Adrenal gland (tissue), 12 donors: ENCODE data around the gene TRMT1. TPM values are rescaled to one million over a fixed set of nuclear protein-coding genes. Genes with fewer than 3 reads are reported as not detected.
A peak's percentile ranks its signal among the peaks of the same experiment; 100 is the strongest.

ENCODE experiments used
- DNase-seq, 7 donors: peaks; one replicate each; pipeline ENCODE4 v3.0.0-alpha.2; 2019 to 2020
- H3K27ac ChIP-seq, 5 donors: fragments of 200-600 bp; sonication (generic) in 4 of 5; 1 replicate in 3 of 5; 2 replicates in 2 of 5; pipeline versions ENCODE4 v1.5.1 to v1.8.0; 2016 to 2020; ENCODE audit warnings: mild to moderate bottlenecking in 1 of 5
- H3K27me3 ChIP-seq: fragments of 200-600 bp; 2 replicates; pipeline ENCODE4 v1.8.0; 2021
- H3K36me3 ChIP-seq, 2 donors: fragments of 200-600 bp; replicated peaks in 1 of 2; 1 replicate in 1 of 2; 2 replicates in 1 of 2; pipeline versions ENCODE4 v1.5.1 to v1.8.0; 2018 to 2022
- H3K4me1 ChIP-seq, 2 donors: fragments of 200-600 bp; replicated peaks in 1 of 2; 1 replicate in 1 of 2; 2 replicates in 1 of 2; pipeline versions ENCODE4 v1.5.1 to v1.8.0; 2018 to 2021
- H3K4me3 ChIP-seq, 4 donors: fragments of 200-600 bp; sonication (generic) in 3 of 4; one replicate each; pipeline ENCODE4 v1.5.1; 2016 to 2018
- H3K9me3 ChIP-seq, 3 donors: fragments of 200-600 bp; sonication (generic) in 1 of 3; replicated peaks in 1 of 3; 1 replicate in 2 of 3; 2 replicates in 1 of 3; pipeline versions ENCODE4 v1.5.1 to v1.8.0; 2016 to 2021
- CTCF ChIP-seq, 6 experiments: fragments of 450-650 bp in 4 of 6; fragments of 200-600 bp in 2 of 6; sonication (generic) in 1 of 6; IDR thresholded peaks; 1 replicate in 5 of 6; 2 replicates in 1 of 6; pipeline versions ENCODE4 v1.5.1 to v1.8.0; 2016 to 2021; ENCODE audit warnings: antibody characterized with exemption in 6 of 6, mild to moderate bottlenecking in 2 of 6, moderate library complexity in 1 of 6
- POLR2A ChIP-seq, 2 donors: fragments of 450-650 bp; IDR thresholded peaks; one replicate each; pipeline ENCODE4 v1.6.1; 2017; ENCODE audit warnings: antibody characterized with exemption in 2 of 2, mild to moderate bottlenecking in 2 of 2, moderate library complexity in 1 of 2
- WGBS, 4 donors: extraction: QIAGEN DNeasy Blood & Tissue Kit in 2 of 4; methylation state at CpG; one replicate each; pipeline versions ENCODE4 v1.1.5 to v1.1.7; 2013 to 2017; 5-methylcytosine and 5-hydroxymethylcytosine counted together
- intact Hi-C, 2 donors: fragments of 100-400 bp; cut with DNase I; formaldehyde crosslinking; loops; one replicate each; pipeline versions ENCODE4 v1.14.1 to v1.15.0; 2022 to 2023
- polyA plus RNA-seq, 3 donors: library from polyadenylated mRNA; stranded (reverse); fragments of 200-250 nt in 2 of 3; fragments of 350-450 nt in 1 of 3; fragmentation: Illumina TruSeq in 1 of 3; extraction: RNeasy Lipid Tissue Mini Kit (QIAGEN cat#74804) in 1 of 3; gene quantifications; one replicate each; pipeline ENCODE4 v1.2.3, GENCODE V29; 2013 to 2014
- total RNA-seq, 9 donors: library from RNA; depleted of rRNA in 4 of 9; stranded (reverse); fragments of >200 nt in 4 of 9; fragments of 120-200 nt in 1 of 9; fragmentation: NEBNext Ultra II Directional in 1 of 9; extraction: Animal tissue kit (Norgen Biotek cat#: 25700) in 1 of 9; gene quantifications; one replicate each; pipeline versions ENCODE4 v1.1.0 to v1.2.4, GENCODE V29; 2013 to 2023
- donor health status: healthy with polysubstance abuse.
- donor health status: Bipolar disorder and iron deficiency.
- donor health status: DM: yes; HTN: yes; CAD: no.
- donor health status: DM: no; HTN: no; CAD: no.
- donor health status: DM: no; HTN: no; CAD: no.
- donor health status: DM: yes; HTN: yes; CAD: no.

The TRMT1 gene
- total and polyA plus RNA-seq, 12 donors: 13.4 to 229 (median 35.4) TPM

GRCh38 chr19:13089139-13089856 lies 27.2 kb downstream of the TRMT1 start:
- Histone ChIP-seq H3K36me3 (no peaks in the 10 kb centered on the region), H3K27me3 (no peaks in the 10 kb centered on the region), H3K9me3 (no peaks in the 10 kb centered on the region), H3K4me3 (no peak overlapping the region), H3K27ac (peak overlapping the region in 1 of 5 donors; percentile 12), H3K4me1 (peaks cover 0 to 4% of the 10 kb centered on the region in 2 donors)
- DNase-seq: no peak
- intact Hi-C loops: no loop called here
- WGBS, 4 donors: 88 to 94% (median 89%) methylated on average over 3 to 5 of the region's 5 CpGs
- TF ChIP-seq CTCF (IDR thresholded peaks at IDR 0.05) (peak in 1 of 6 experiments; percentile 20), POLR2A (IDR thresholded peaks at IDR 0.05) (no peak)

- 74 to 94% (median 79%) methylated on average over 23 to 37 of the region's 37 CpGs for WGBS, 4 donors
- no peaks in the 10 kb centered on the region for H3K27me3 ChIP-seq
- intact Hi-C loops: no loop called here
- no peaks in the 10 kb centered on the region for H3K36me3 ChIP-seq
- DNase-seq: no peak
- H3K4me1 ChIP-seq: peaks cover 0 to 4% of the 10 kb centered on the region in 2 donors
- TF ChIP-seq POLR2A (IDR thresholded peaks at IDR 0.05): no peak
- no peak for TF ChIP-seq CTCF (IDR thresholded peaks at IDR 0.05)
- no peak overlapping the region for H3K4me3 ChIP-seq
- no peaks in the 10 kb centered on the region for H3K9me3 ChIP-seq
- no peak overlapping the region for H3K27ac ChIP-seq
Observed at GRCh38 chr19:13087795-13088537, 28.6 kb downstream of the TRMT1 start.

- DNase-seq: no peak
- TF ChIP-seq POLR2A (IDR thresholded peaks at IDR 0.05) (no peak), CTCF (IDR thresholded peaks at IDR 0.05) (no peak)
- H3K27ac ChIP-seq: no peak overlapping the region
- no peaks in the 10 kb centered on the region for H3K36me3 ChIP-seq
- intact Hi-C loops: no loop called here
- no peaks in the 10 kb centered on the region for H3K27me3 ChIP-seq
- H3K4me1 ChIP-seq: peaks cover 0 to 4% of the 10 kb centered on the region in 2 donors
- H3K4me3 ChIP-seq: no peak overlapping the region
- no peaks in the 10 kb centered on the region for H3K9me3 ChIP-seq
- WGBS, 4 donors: 91 to 97% (median 94%) methylated on average over 8 to 12 of the region's 12 CpGs
Observed at GRCh38 chr19:13087295-13087694, 29.2 kb downstream of the TRMT1 start.

GRCh38 chr19:13086341-13086740 lies 30.2 kb downstream of the TRMT1 start:
- no peaks in the 10 kb centered on the region for H3K36me3 ChIP-seq

More at GRCh38 chr19:13086341-13086740, 30.2 kb downstream of the TRMT1 start:
- no peak for DNase-seq
- 71 to 90% (median 84%) methylated on average over 2 of the region's 2 CpGs for whole genome bisulfite sequencing, 4 donors
- Histone ChIP-seq H3K27ac (no peak overlapping the region), H3K4me1 (peaks cover 0 to 4% of the 10 kb centered on the region in 2 donors), H3K9me3 (no peaks in the 10 kb centered on the region), H3K27me3 (no peaks in the 10 kb centered on the region), H3K4me3 (no peak overlapping the region)
- no peak for TF ChIP-seq CTCF (IDR thresholded peaks at IDR 0.05)
- TF ChIP-seq POLR2A (IDR thresholded peaks at IDR 0.05): no peak
- intact Hi-C loops: no loop called here
